ENCODE results near the gene DUSP12.

Gene DUSP12

GRCh38 chr1:161737625-161738024 is 12.0 kb upstream of the DUSP12 start:
- no peaks in the 10 kb centered on the region for H3K27me3 ChIP-seq (ENCODE audit: insufficient read depth, poor library complexity, severe bottlenecking)
- H3K4me3 ChIP-seq (ENCODE audit: severe bottlenecking): no peak overlapping the region
- TF ChIP-seq, protein P1, sequence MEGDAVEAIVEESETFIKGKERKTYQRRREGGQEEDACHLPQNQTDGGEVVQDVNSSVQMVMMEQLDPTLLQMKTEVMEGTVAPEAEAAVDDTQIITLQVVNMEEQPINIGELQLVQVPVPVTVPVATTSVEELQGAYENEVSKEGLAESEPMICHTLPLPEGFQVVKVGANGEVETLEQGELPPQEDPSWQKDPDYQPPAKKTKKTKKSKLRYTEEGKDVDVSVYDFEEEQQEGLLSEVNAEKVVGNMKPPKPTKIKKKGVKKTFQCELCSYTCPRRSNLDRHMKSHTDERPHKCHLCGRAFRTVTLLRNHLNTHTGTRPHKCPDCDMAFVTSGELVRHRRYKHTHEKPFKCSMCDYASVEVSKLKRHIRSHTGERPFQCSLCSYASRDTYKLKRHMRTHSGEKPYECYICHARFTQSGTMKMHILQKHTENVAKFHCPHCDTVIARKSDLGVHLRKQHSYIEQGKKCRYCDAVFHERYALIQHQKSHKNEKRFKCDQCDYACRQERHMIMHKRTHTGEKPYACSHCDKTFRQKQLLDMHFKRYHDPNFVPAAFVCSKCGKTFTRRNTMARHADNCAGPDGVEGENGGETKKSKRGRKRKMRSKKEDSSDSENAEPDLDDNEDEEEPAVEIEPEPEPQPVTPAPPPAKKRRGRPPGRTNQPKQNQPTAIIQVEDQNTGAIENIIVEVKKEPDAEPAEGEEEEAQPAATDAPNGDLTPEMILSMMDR (IDR thresholded peaks at IDR 0.05; ENCODE audit: poor library complexity, severe bottlenecking): no peak
- H3K36me3 ChIP-seq (ENCODE audit: low read depth): no peaks in the 10 kb centered on the region
- no peaks in the 10 kb centered on the region for H3K9me3 ChIP-seq (ENCODE audit: severe bottlenecking)
- no peak for DNase-seq (ENCODE audit: low spot score)
- peak overlapping the region; percentile 92 for H3K27ac ChIP-seq (ENCODE audit: poor library complexity, severe bottlenecking)
- no peak for ATAC-seq (ENCODE audit: low read depth)
- H3K4me1 ChIP-seq (ENCODE audit: insufficient read depth, poor library complexity, severe bottlenecking): peaks cover 39% of the 10 kb centered on the region

GRCh38 chr1:161738627-161739287 is 10.8 kb upstream of the DUSP12 start:
- DNase-seq (ENCODE audit: low spot score): no peak
- Histone ChIP-seq H3K36me3 (ENCODE audit: low read depth) (no peaks in the 10 kb centered on the region), H3K27me3 (ENCODE audit: insufficient read depth, poor library complexity, severe bottlenecking) (no peaks in the 10 kb centered on the region), H3K4me1 (ENCODE audit: insufficient read depth, poor library complexity, severe bottlenecking) (peaks cover 30% of the 10 kb centered on the region), H3K4me3 (ENCODE audit: severe bottlenecking) (no peak overlapping the region), H3K9me3 (ENCODE audit: severe bottlenecking) (no peaks in the 10 kb centered on the region), H3K27ac (ENCODE audit: poor library complexity, severe bottlenecking) (no peak overlapping the region)
- peak; percentile 70 for ATAC-seq (ENCODE audit: low read depth)
- TF ChIP-seq, protein P1 (IDR thresholded peaks at IDR 0.05; ENCODE audit: poor library complexity, severe bottlenecking): peak; percentile 83

DNA sequence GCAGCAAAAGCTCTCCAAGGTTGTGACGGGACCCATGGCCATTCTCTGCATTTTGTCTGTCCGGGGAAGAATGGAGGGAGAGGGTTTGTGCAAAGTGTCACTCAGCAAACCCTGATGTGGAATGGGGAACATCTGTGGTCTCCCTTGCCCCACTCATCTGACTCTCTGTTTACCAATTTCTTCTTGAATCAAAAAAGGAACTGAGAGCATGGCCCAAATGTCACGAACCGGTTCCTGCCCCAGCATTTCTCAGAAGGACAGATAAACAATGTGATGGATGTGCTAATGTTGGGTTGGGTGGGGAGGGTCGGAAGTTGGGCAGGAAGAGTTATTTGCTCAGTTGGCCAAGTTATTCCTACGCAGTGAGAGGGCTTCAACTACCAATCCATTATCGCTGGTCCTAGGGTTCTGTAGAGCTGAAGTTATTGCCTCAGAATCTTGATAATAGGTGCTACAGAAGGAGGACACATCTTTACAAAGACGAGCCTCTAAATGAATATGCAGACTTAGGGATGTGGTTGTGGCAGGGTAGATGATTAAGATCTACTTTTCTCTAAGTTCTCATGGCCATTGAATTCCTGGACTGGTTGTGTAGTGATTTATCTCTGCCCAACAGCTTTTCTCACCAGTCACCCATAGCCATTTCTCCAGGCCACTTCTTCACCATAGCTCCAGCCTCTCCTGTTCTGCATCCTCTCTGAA is 9.6 kb upstream of the DUSP12 start:
- H3K36me3 ChIP-seq (ENCODE audit: low read depth): no peaks in the 10 kb centered on the region
- no peak overlapping the region for H3K27ac ChIP-seq (ENCODE audit: poor library complexity, severe bottlenecking)
- H3K4me1 ChIP-seq (ENCODE audit: insufficient read depth, poor library complexity, severe bottlenecking): peaks cover 25% of the 10 kb centered on the region
- ATAC-seq (ENCODE audit: low read depth): no peak
- no peak for DNase-seq (ENCODE audit: low spot score)
- H3K4me3 ChIP-seq (ENCODE audit: severe bottlenecking): no peak overlapping the region
- no peaks in the 10 kb centered on the region for H3K27me3 ChIP-seq (ENCODE audit: insufficient read depth, poor library complexity, severe bottlenecking)
- TF ChIP-seq, protein P1 (IDR thresholded peaks at IDR 0.05; ENCODE audit: poor library complexity, severe bottlenecking): no peak
- no peaks in the 10 kb centered on the region for H3K9me3 ChIP-seq (ENCODE audit: severe bottlenecking)

DNA sequence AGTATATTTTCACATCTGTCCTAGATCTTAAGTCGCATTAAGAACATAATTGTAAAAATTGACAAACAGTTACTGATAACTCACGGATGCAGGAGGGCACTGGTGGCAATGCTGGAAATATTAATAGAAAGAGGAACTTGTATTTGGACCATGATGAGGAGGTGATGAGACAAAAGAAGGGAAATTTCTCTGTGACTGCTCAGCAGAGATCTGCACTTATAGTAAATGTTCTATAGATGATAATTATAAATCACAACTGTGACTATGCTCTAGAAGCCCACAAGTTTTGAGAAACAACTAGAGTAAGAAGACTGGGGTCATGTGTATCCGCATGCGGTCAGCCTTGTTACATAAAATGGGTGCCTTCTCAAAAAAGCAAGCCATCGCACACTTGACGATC is 8.7 kb upstream of the DUSP12 start:
- Histone ChIP-seq H3K9me3 (ENCODE audit: severe bottlenecking) (no peaks in the 10 kb centered on the region), H3K27me3 (ENCODE audit: insufficient read depth, poor library complexity, severe bottlenecking) (no peaks in the 10 kb centered on the region), H3K36me3 (ENCODE audit: low read depth) (no peaks in the 10 kb centered on the region), H3K27ac (ENCODE audit: poor library complexity, severe bottlenecking) (no peak overlapping the region), H3K4me1 (ENCODE audit: insufficient read depth, poor library complexity, severe bottlenecking) (peaks cover 18% of the 10 kb centered on the region), H3K4me3 (ENCODE audit: severe bottlenecking) (no peak overlapping the region)
- ATAC-seq (ENCODE audit: low read depth) (no peak), DNase-seq (ENCODE audit: low spot score) (no peak)
- TF ChIP-seq, protein P1 (IDR thresholded peaks at IDR 0.05; ENCODE audit: poor library complexity, severe bottlenecking): no peak

DNA sequence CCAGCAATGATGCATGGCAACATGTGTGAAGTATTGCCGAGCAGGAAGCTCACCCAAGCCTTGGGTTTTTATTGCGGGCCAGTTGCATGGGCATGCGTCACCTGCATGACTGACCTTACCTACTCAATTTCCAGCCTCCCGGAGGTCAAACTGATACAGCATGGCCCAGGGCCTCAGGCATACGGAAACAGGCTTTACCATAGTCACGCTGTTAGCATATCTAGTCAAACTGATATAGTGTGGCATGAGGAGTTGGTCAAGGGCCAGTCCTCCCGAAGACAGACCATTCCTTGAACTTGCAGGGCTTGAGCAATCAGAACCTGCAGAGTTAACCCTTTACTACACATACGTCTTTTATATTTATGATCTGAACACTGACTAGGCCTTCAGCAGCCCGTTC is 6.4 kb upstream of the DUSP12 start:
- H3K36me3 ChIP-seq (ENCODE audit: low read depth): no peaks in the 10 kb centered on the region
- peaks cover 5% of the 10 kb centered on the region for H3K4me1 ChIP-seq (ENCODE audit: insufficient read depth, poor library complexity, severe bottlenecking)
- no peaks in the 10 kb centered on the region for H3K9me3 ChIP-seq (ENCODE audit: severe bottlenecking)
- no peaks in the 10 kb centered on the region for H3K27me3 ChIP-seq (ENCODE audit: insufficient read depth, poor library complexity, severe bottlenecking)
- peak overlapping the region; percentile 8 for H3K27ac ChIP-seq (ENCODE audit: poor library complexity, severe bottlenecking)
- no peak for ATAC-seq (ENCODE audit: low read depth)
- DNase-seq (ENCODE audit: low spot score): no peak
- H3K4me3 ChIP-seq (ENCODE audit: severe bottlenecking): no peak overlapping the region
- TF ChIP-seq, protein P1 (IDR thresholded peaks at IDR 0.05; ENCODE audit: poor library complexity, severe bottlenecking): no peak

All from RWPE2 (cell line).